Endothelial cell of umbilical vein (primary cell): ENCODE data around the gene RIC8B. TPM values are rescaled to one million over a fixed set of nuclear protein-coding genes. Genes with fewer than 3 reads are reported as not detected.

ENCODE experiments used
- BruUV-seq: library from RNA; stranded (reverse); fragments of 400-500 nt; replicated peaks from 2 replicates; lab custom pipeline; 2021; lab: Mats Ljungman, UMichigan
- CTCF ChIA-PET: fragments of 300-600, 350-600 bp; sonication (Branson Sonifier 250); formaldehyde crosslinking; loops from one replicate; lab custom pipeline; 2021; ENCODE audit warnings: antibody characterized with exemption, inconsistent platforms; lab: Charles Lee
- POLR2A ChIA-PET: fragments of 300-600, 350-600 bp; sonication (Branson Sonifier 250); formaldehyde crosslinking; loops from one replicate; lab custom pipeline; 2021; ENCODE audit warnings: antibody characterized with exemption, inconsistent platforms; lab: Charles Lee
- DNase-seq: peaks from one replicate; pipeline ENCODE4 v3.0.0-alpha.2; 2011; ENCODE audit warnings: low read depth, low spot score
- FAIRE-seq: peaks from 2 replicates; lab custom pipeline; 2011; peaks lifted over from hg19 to GRCh38; lab: Jason Lieb, UNC
- H2AFZ ChIP-seq: 2 replicates; pipeline ENCODE4 v1.6.0; 2012; ENCODE audit warnings: low read depth, low read length, control low read depth, inconsistent platforms
- H3K27ac ChIP-seq: 2 replicates; pipeline ENCODE4 v1.5.1; 2011; ENCODE audit warnings: low read depth, mild to moderate bottlenecking, control low read depth, low read length, moderate library complexity; ENCODE audit not compliant: insufficient read depth
- H3K27me3 ChIP-seq, 2 experiments: 2 replicates each; pipeline versions ENCODE4 v1.6.0 to v1.6.1; 2011; ENCODE audit warnings: low read length in 2 of 2, mixed read lengths in 1 of 2; ENCODE audit not compliant: control insufficient read depth in 2 of 2, insufficient read depth in 2 of 2
- H3K36me3 ChIP-seq, 2 experiments: 2 replicates in 1 of 2; 3 replicates in 1 of 2; pipeline ENCODE4 v1.5.1; 2011; ENCODE audit warnings: low read length in 2 of 2, mild to moderate bottlenecking in 1 of 2, moderate library complexity in 1 of 2; ENCODE audit not compliant: control insufficient read depth in 2 of 2, insufficient read depth in 2 of 2; ENCODE audit errors: extremely low read depth in 1 of 2
- H3K4me1 ChIP-seq: 3 replicates; pipeline ENCODE4 v1.5.1; 2011; ENCODE audit warnings: mild to moderate bottlenecking, low read length; ENCODE audit not compliant: control insufficient read depth, insufficient read depth; ENCODE audit errors: extremely low read depth
- H3K4me2 ChIP-seq: 2 replicates; pipeline ENCODE4 v1.6.1; 2011; ENCODE audit warnings: low read length, control low read depth, mixed read lengths; ENCODE audit not compliant: insufficient read depth
- H3K4me3 ChIP-seq, 3 experiments: fragments of 200-600 bp in 1 of 3; sonication (generic), shearing (Covaris generic) in 1 of 3; replicated peaks in 1 of 3; 2 replicates each; pipeline ENCODE4 v1.5.1; 2011 to 2016; ENCODE audit warnings: control low read depth in 3 of 3, low read length in 3 of 3, mild to moderate bottlenecking in 2 of 3, inconsistent platforms in 1 of 3, low read depth in 1 of 3, moderate library complexity in 1 of 3; ENCODE audit not compliant: insufficient read depth in 1 of 3
- H3K79me2 ChIP-seq: 2 replicates; pipeline ENCODE4 v1.6.0; 2012; ENCODE audit warnings: low read length, inconsistent platforms; ENCODE audit not compliant: control insufficient read depth, insufficient read depth
- H3K9ac ChIP-seq: replicated peaks from 2 replicates; pipeline ENCODE3; 2011; ENCODE audit warnings: low read length, control low read depth; ENCODE audit not compliant: insufficient read depth; ENCODE audit errors: extremely low read depth
- H3K9me1 ChIP-seq: replicated peaks from 3 replicates; pipeline ENCODE4 v1.6.0; 2011; ENCODE audit warnings: mild to moderate bottlenecking, low read length; ENCODE audit not compliant: control insufficient read depth, insufficient read depth; ENCODE audit errors: extremely low read depth
- H3K9me3 ChIP-seq: replicated peaks from 2 replicates; pipeline ENCODE4 v1.5.1; 2012; ENCODE audit warnings: low read length, inconsistent platforms; ENCODE audit not compliant: control insufficient read depth, insufficient read depth
- H4K20me1 ChIP-seq: replicated peaks from 2 replicates; pipeline ENCODE3; 2011; ENCODE audit warnings: mild to moderate bottlenecking, low read length; ENCODE audit not compliant: control insufficient read depth, insufficient read depth; ENCODE audit errors: extremely low read depth
- CTCF ChIP-seq, 2 donors: IDR thresholded peaks; 1 replicate in 1 of 2; 2 replicates in 1 of 2; pipeline ENCODE4 v1.5.1; 2011; ENCODE audit warnings: low read length in 2 of 2, mild to moderate bottlenecking in 2 of 2, moderate library complexity in 2 of 2, control low read depth in 1 of 2, inconsistent platforms in 1 of 2, low read depth in 1 of 2; ENCODE audit not compliant: insufficient read depth in 1 of 2; ENCODE audit errors: extremely low read depth in 1 of 2
- FOS ChIP-seq: IDR thresholded peaks from 2 replicates; pipeline ENCODE4 v1.6.1; 2011; ENCODE audit warnings: mild to moderate bottlenecking, low read length, moderate library complexity, borderline replicate concordance; ENCODE audit not compliant: insufficient read depth
- JUN ChIP-seq: IDR thresholded peaks from 2 replicates; pipeline ENCODE4 v1.6.1; 2011; ENCODE audit warnings: borderline replicate concordance, low read depth; ENCODE audit not compliant: insufficient read length, insufficient read depth
- MAX ChIP-seq: IDR thresholded peaks from 2 replicates; pipeline ENCODE4 v1.6.1; 2011; ENCODE audit not compliant: insufficient read depth, insufficient read length
- MYC ChIP-seq: IDR thresholded peaks from one replicate; pipeline ENCODE4 v1.6.1; 2011; ENCODE audit warnings: mild to moderate bottlenecking, low read depth, low read length
- POLR2A ChIP-seq: IDR thresholded peaks from 2 replicates; pipeline ENCODE4 v1.6.1; 2012; ENCODE audit warnings: low read depth, mild to moderate bottlenecking, control low read depth, low read length
- POLR2AphosphoS5 ChIP-seq: IDR thresholded peaks from 2 replicates; pipeline ENCODE4 v1.6.1; 2012; ENCODE audit warnings: low read depth, mild to moderate bottlenecking, control low read depth, low read length, moderate library complexity; ENCODE audit not compliant: insufficient read depth
- dilution Hi-C: fragments of 300-500 bp; cut with MboI; formaldehyde crosslinking; loops from one replicate; pipeline ENCODE4 v1.15.0; 2019; ENCODE audit warnings: low sequenced_read_pairs; ENCODE audit not compliant: extremely low pct_ligation_motif_present
- intact Hi-C: fragments of 100-400 bp; cut with micrococcal nuclease; formaldehyde crosslinking; loops from one replicate; pipeline ENCODE4 v1.10.0; 2022
- polyA plus RNA-seq, 4 experiments: library from polyadenylated mRNA; depleted of rRNA in 3 of 4; stranded (reverse) in 3 of 4; unstranded in 1 of 4; fragments of >200 nt; gene quantifications; 2 replicates each; pipeline versions ENCODE4 v1.2.1 to v1.2.3, GENCODE V29; 2011 to 2012; ENCODE audit warnings: missing spikeins in 1 of 4
- total RNA-seq: library from RNA; stranded (reverse); gene quantifications from 2 replicates; pipeline ENCODE4 v1.2.3, GENCODE V29; 2021

RIC8B gene
- total and polyA plus RNA-seq, 2 donors (not counting 3 experiments of a cell fraction or from before 2014, with no cell fraction given) = 4.1 to 13.7 TPM

GRCh38 chr12:106739318-106739717, 35.2 kb upstream of the RIC8B start:
- Histone ChIP-seq H3K27ac (no peak overlapping the region), H3K79me2 (no peaks in the 10 kb centered on the region), H3K4me3 (no peak overlapping the region), H3K9me1 (no peaks in the 10 kb centered on the region), H3K9ac (no peak overlapping the region), H3K9me3 (no peaks in the 10 kb centered on the region), H3K4me1 (peaks cover 5% of the 10 kb centered on the region), H3K36me3 (no peaks in the 10 kb centered on the region), H3K27me3 (peaks cover 9 to 12% of the 10 kb centered on the region in 2 experiments), H3K4me2 (no peak overlapping the region), H2AFZ (no peak overlapping the region), H4K20me1 (no peaks in the 10 kb centered on the region)
- TF ChIP-seq JUN (peak; percentile 50), FOS (no peak)
- dilution Hi-C loops = no loop called here
- DNase-seq = peak; percentile 39
- peak; percentile 48 for FAIRE-seq
- intact Hi-C loops = no loop called here
- CTCF ChIA-PET = interaction anchor here (1.0 to 2.7 kb wide), 3 partner anchors 10 to 181 kb away, joined by 4 to 12 read pairs (median 4); no protein-coding TSS in a partner anchor
- POLR2A ChIA-PET = no interaction called here
- BruUV-seq = no TSS peak

- Histone ChIP-seq H3K9ac (no peak overlapping the region), H2AFZ (no peak overlapping the region), H3K4me1 (peaks cover 5% of the 10 kb centered on the region), H3K4me2 (no peak overlapping the region), H4K20me1 (no peaks in the 10 kb centered on the region), H3K4me3 (no peak overlapping the region), H3K27me3 (peaks cover 13% of the 10 kb centered on the region in 2 experiments), H3K79me2 (no peaks in the 10 kb centered on the region), H3K27ac (no peak overlapping the region), H3K9me1 (no peaks in the 10 kb centered on the region), H3K36me3 (no peaks in the 10 kb centered on the region), H3K9me3 (no peaks in the 10 kb centered on the region)
- CTCF ChIA-PET = interaction anchor here (1.0 to 2.7 kb wide), 3 partner anchors 11 to 180 kb away, joined by 4 to 12 read pairs (median 4); no protein-coding TSS in a partner anchor
- dilution Hi-C loops = no loop called here
- FAIRE-seq (no peak), DNase-seq (no peak)
- TF ChIP-seq FOS = no peak
- TF ChIP-seq POLR2AphosphoS5 = no peak
- no peak for TF ChIP-seq POLR2A
- no peak for TF ChIP-seq MYC
- TF ChIP-seq CTCF (IDR thresholded peaks at IDR 0.05; ENCODE audit: extremely low read depth in 1 of 2, insufficient read depth in 1 of 2, low read depth in 1 of 2, low read length in 2 of 2) = no peak
- TF ChIP-seq MAX = no peak
- no peak for TF ChIP-seq JUN
- no TSS peak for BruUV-seq
- POLR2A ChIA-PET = no interaction called here
- intact Hi-C loops = no loop called here
These were observed 34.5 kb upstream of the RIC8B start for GRCh38 chr12:106739815-106740530.
